H1 (cell line): ENCODE data around the gene MIEF2. TPM values are rescaled to one million over a fixed set of nuclear protein-coding genes. Genes with fewer than 3 reads are reported as not detected.

Experiments used
- BRCA1 ChIP-seq: IDR thresholded peaks from 2 replicates; pipeline ENCODE4 v1.6.1; 2012; ENCODE audit warnings: low read depth, low read length, improper control_type of control experiment
- CHD1 ChIP-seq: IDR thresholded peaks from 2 replicates; pipeline ENCODE4 v1.6.1; 2012; ENCODE audit warnings: low read depth, low read length, improper control_type of control experiment
- CHD2 ChIP-seq: IDR thresholded peaks from 2 replicates; pipeline ENCODE4 v1.6.1; 2012; ENCODE audit warnings: low read length, improper control_type of control experiment
- NANOG ChIP-seq: IDR thresholded peaks from 2 replicates; pipeline ENCODE4 v1.6.1; 2011; ENCODE audit warnings: low read length, low read depth, mild to moderate bottlenecking, inconsistent platforms; ENCODE audit not compliant: insufficient read depth, poor library complexity, severe bottlenecking
- NRF1 ChIP-seq: IDR thresholded peaks from 2 replicates; pipeline ENCODE4 v1.6.1; 2011; ENCODE audit warnings: mild to moderate bottlenecking, low read depth, low read length, improper control_type of control experiment
- RFX5 ChIP-seq: IDR thresholded peaks from 2 replicates; pipeline ENCODE4 v1.6.1; 2011; ENCODE audit warnings: low read depth, low read length, improper control_type of control experiment, borderline replicate concordance
- SP2 ChIP-seq: IDR thresholded peaks from 2 replicates; pipeline ENCODE4 v1.6.1; 2012; ENCODE audit warnings: mild to moderate bottlenecking, low read length, inconsistent platforms
- SUZ12 ChIP-seq: fragments of 200-600 bp; sonication (generic); IDR thresholded peaks from 2 replicates; pipeline ENCODE4 v1.6.1; 2012; ENCODE audit warnings: mild to moderate bottlenecking, inconsistent platforms, low read length, moderate library complexity, mixed read lengths
- polyA plus RNA-seq, 7 experiments: library from polyadenylated mRNA; depleted of rRNA in 3 of 7; stranded (reverse) in 5 of 7; unstranded in 2 of 7; fragments of >200 nt in 5 of 7; fragments of 200-250 nt in 2 of 7; gene quantifications; 1 replicate in 5 of 7; 2 replicates in 1 of 7; 4 replicates in 1 of 7; pipeline versions ENCODE4 v1.2.1 to v1.2.3, GENCODE V29; 2011 to 2013; ENCODE audit warnings: missing spikeins in 2 of 7, mixed read lengths in 2 of 7
- total RNA-seq: library from RNA; stranded (reverse); fragmentation: NEBNext Ultra II Directional; extraction: Animal tissue kit (Norgen Biotek cat#: 25700); gene quantifications from 2 replicates; pipeline ENCODE4 v1.2.1, GENCODE V29; 2021
- TF ChIP-seq, protein P1 (sequence below): fragments of 300-600 bp; sonication (generic); IDR thresholded peaks from 2 replicates; pipeline ENCODE4 v1.7.1; 2012; ENCODE audit warnings: low read length, moderate library complexity, mild to moderate bottlenecking, inconsistent platforms; ENCODE audit not compliant: insufficient replicate concordance

Gene MIEF2
- total and polyA plus RNA-seq, 2 of the 8 experiments (the other 6 are each of a cell fraction or from before 2014, with no cell fraction given), result 9.9 to 24.9 TPM

DNA sequence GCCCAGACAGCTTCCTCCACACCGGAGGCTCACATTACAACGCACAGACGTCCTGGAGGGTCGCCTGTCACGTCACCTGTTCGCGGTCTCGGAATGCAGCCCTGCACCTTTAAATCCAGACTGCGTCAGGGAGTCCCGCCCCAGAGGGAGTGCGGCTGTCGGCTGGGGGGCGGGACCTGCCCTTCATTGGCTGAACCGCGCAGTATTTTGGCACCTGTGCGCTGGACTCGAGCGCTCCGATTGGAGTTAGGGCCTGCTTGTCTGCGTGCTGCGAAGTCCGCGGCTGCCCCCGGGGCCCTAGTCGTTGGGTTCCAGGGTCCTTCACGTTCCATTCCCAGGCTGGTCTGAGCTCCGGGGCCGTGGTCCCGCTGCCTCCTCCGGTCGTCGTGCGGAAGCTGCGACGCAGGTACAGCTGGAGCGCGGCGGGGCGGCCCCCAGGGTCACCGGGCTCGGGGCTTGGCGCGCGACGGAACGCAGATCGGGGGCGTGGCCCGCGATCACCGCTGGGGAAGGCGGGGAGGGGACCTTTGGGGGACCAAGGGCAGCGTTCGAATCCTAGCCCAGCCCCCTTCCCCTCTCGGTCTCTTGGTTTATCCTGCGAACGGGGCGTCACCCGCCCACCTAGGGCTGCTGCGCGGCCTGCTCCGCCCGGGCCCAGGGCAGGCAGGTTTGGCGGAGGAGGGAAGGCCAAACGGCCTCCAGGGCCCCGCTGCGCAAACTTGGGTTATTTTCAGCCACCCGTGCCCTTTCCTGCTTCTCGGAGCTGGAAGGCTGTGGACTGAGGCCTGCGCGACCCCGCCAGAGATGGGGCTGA is at the start of gene MIEF2 (continued):
- TF ChIP-seq, protein P1, sequence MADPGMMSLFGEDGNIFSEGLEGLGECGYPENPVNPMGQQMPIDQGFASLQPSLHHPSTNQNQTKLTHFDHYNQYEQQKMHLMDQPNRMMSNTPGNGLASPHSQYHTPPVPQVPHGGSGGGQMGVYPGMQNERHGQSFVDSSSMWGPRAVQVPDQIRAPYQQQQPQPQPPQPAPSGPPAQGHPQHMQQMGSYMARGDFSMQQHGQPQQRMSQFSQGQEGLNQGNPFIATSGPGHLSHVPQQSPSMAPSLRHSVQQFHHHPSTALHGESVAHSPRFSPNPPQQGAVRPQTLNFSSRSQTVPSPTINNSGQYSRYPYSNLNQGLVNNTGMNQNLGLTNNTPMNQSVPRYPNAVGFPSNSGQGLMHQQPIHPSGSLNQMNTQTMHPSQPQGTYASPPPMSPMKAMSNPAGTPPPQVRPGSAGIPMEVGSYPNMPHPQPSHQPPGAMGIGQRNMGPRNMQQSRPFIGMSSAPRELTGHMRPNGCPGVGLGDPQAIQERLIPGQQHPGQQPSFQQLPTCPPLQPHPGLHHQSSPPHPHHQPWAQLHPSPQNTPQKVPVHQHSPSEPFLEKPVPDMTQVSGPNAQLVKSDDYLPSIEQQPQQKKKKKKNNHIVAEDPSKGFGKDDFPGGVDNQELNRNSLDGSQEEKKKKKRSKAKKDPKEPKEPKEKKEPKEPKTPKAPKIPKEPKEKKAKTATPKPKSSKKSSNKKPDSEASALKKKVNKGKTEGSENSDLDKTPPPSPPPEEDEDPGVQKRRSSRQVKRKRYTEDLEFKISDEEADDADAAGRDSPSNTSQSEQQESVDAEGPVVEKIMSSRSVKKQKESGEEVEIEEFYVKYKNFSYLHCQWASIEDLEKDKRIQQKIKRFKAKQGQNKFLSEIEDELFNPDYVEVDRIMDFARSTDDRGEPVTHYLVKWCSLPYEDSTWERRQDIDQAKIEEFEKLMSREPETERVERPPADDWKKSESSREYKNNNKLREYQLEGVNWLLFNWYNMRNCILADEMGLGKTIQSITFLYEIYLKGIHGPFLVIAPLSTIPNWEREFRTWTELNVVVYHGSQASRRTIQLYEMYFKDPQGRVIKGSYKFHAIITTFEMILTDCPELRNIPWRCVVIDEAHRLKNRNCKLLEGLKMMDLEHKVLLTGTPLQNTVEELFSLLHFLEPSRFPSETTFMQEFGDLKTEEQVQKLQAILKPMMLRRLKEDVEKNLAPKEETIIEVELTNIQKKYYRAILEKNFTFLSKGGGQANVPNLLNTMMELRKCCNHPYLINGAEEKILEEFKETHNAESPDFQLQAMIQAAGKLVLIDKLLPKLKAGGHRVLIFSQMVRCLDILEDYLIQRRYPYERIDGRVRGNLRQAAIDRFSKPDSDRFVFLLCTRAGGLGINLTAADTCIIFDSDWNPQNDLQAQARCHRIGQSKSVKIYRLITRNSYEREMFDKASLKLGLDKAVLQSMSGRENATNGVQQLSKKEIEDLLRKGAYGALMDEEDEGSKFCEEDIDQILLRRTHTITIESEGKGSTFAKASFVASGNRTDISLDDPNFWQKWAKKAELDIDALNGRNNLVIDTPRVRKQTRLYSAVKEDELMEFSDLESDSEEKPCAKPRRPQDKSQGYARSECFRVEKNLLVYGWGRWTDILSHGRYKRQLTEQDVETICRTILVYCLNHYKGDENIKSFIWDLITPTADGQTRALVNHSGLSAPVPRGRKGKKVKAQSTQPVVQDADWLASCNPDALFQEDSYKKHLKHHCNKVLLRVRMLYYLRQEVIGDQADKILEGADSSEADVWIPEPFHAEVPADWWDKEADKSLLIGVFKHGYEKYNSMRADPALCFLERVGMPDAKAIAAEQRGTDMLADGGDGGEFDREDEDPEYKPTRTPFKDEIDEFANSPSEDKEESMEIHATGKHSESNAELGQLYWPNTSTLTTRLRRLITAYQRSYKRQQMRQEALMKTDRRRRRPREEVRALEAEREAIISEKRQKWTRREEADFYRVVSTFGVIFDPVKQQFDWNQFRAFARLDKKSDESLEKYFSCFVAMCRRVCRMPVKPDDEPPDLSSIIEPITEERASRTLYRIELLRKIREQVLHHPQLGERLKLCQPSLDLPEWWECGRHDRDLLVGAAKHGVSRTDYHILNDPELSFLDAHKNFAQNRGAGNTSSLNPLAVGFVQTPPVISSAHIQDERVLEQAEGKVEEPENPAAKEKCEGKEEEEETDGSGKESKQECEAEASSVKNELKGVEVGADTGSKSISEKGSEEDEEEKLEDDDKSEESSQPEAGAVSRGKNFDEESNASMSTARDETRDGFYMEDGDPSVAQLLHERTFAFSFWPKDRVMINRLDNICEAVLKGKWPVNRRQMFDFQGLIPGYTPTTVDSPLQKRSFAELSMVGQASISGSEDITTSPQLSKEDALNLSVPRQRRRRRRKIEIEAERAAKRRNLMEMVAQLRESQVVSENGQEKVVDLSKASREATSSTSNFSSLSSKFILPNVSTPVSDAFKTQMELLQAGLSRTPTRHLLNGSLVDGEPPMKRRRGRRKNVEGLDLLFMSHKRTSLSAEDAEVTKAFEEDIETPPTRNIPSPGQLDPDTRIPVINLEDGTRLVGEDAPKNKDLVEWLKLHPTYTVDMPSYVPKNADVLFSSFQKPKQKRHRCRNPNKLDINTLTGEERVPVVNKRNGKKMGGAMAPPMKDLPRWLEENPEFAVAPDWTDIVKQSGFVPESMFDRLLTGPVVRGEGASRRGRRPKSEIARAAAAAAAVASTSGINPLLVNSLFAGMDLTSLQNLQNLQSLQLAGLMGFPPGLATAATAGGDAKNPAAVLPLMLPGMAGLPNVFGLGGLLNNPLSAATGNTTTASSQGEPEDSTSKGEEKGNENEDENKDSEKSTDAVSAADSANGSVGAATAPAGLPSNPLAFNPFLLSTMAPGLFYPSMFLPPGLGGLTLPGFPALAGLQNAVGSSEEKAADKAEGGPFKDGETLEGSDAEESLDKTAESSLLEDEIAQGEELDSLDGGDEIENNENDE, result no peak
- TF ChIP-seq SUZ12 (no peak), NANOG (no peak), BRCA1 (no peak), CHD1 (no peak), NRF1 (no peak), RFX5 (no peak), SP2 (peak; percentile 70), CHD2 (peak; percentile 79)
